SK-N-SH (cell line): ENCODE measurements around the gene DMD. TPM values are rescaled to one million over a fixed set of nuclear protein-coding genes. Genes with fewer than 3 reads are reported as not detected.

Experiments
- CTCF ChIA-PET: fragments of 300-600, 350-600 bp; formaldehyde crosslinking; extraction: SDS; loops from one replicate; lab custom pipeline; 2021; lab: Yijun Ruan, JAX
- POLR2A ChIA-PET: fragments of 350-600 bp; sonication (Branson Sonifier 250); formaldehyde crosslinking; extraction: SDS; loops from one replicate; lab custom pipeline; 2020; ENCODE audit warnings: antibody characterized with exemption, inconsistent platforms; lab: Yijun Ruan, JAX
- DNase-seq: peaks from one replicate; pipeline ENCODE4 v3.0.0; 2012
- H2AFZ ChIP-seq: fragments of 200-600 bp; sonication (generic); 2 replicates; pipeline ENCODE4 v1.8.1; 2016; ENCODE audit warnings: antibody characterized with exemption, mild to moderate bottlenecking, low read depth
- H3F3A ChIP-seq: fragments of 200-600 bp; sonication (generic); replicated peaks from 2 replicates; pipeline ENCODE3; 2016; ENCODE audit warnings: antibody characterized with exemption, mild to moderate bottlenecking; ENCODE audit not compliant: insufficient read depth
- H3K27ac ChIP-seq, 2 experiments: fragments of 200-500 bp in 1 of 2; fragments of 200-600 bp in 1 of 2; sonication (Bioruptor generic) in 1 of 2; sonication (generic), shearing (Covaris generic) in 1 of 2; 2 replicates each; pipeline versions ENCODE4 v1.5.1 to v1.6.1; 2014 to 2016; ENCODE audit warnings: low read depth in 2 of 2, inconsistent platforms in 1 of 2, low read length in 1 of 2, mild to moderate bottlenecking in 1 of 2, mixed read lengths in 1 of 2
- H3K27me3 ChIP-seq: fragments of 200-600 bp; sonication (generic), shearing (Covaris generic); 2 replicates; pipeline ENCODE4 v1.6.1; 2016; ENCODE audit warnings: mixed run types; ENCODE audit not compliant: insufficient read depth
- H3K36me3 ChIP-seq, 2 experiments: fragments of 200-500 bp in 1 of 2; fragments of 200-600 bp in 1 of 2; sonication (Bioruptor generic) in 1 of 2; sonication (generic) in 1 of 2; replicated peaks in 1 of 2; 2 replicates each; pipeline versions ENCODE3 to v1.5.1; 2014 to 2016; ENCODE audit warnings: low read length in 1 of 2, mild to moderate bottlenecking in 1 of 2; ENCODE audit not compliant: insufficient read depth in 2 of 2, control insufficient read depth in 1 of 2
- H3K4me1 ChIP-seq, 2 experiments: fragments of 200-500 bp in 1 of 2; fragments of 200-600 bp in 1 of 2; sonication (Bioruptor generic) in 1 of 2; sonication (generic), shearing (Covaris generic) in 1 of 2; 2 replicates each; pipeline versions ENCODE4 v1.5.1 to v1.6.1; 2014 to 2016; ENCODE audit warnings: low read depth in 1 of 2, low read length in 1 of 2, mixed run types in 1 of 2; ENCODE audit not compliant: insufficient read depth in 2 of 2, control insufficient read depth in 1 of 2
- H3K4me2 ChIP-seq: fragments of 200-600 bp; sonication (generic), shearing (Covaris generic); 2 replicates; pipeline ENCODE4 v1.6.1; 2017; ENCODE audit warnings: mixed run types
- H3K4me3 ChIP-seq, 2 experiments: fragments of 200-500 bp in 1 of 2; fragments of 200-600 bp in 1 of 2; sonication (Bioruptor generic) in 1 of 2; sonication (generic), shearing (Covaris generic) in 1 of 2; 2 replicates each; pipeline versions ENCODE4 v1.5.1 to v1.8.1; 2014 to 2016; ENCODE audit warnings: low read depth in 2 of 2, inconsistent platforms in 1 of 2, low read length in 1 of 2, mild to moderate bottlenecking in 1 of 2, mixed read lengths in 1 of 2, moderate library complexity in 1 of 2
- H3K79me2 ChIP-seq: fragments of 200-600 bp; sonication (generic); 2 replicates; pipeline ENCODE4 v1.8.1; 2017; ENCODE audit warnings: mild to moderate bottlenecking; ENCODE audit not compliant: insufficient read depth
- H3K9ac ChIP-seq: fragments of 200-600 bp; sonication (generic); 2 replicates; pipeline ENCODE4 v1.6.1; 2017; ENCODE audit warnings: mixed run types
- H3K9me2 ChIP-seq: fragments of 200-600 bp; sonication (generic); 2 replicates; pipeline ENCODE4 v1.6.1; 2017; ENCODE audit warnings: mixed run types
- H3K9me3 ChIP-seq: fragments of 200-600 bp; sonication (generic); 2 replicates; pipeline ENCODE4 v1.6.1; 2017; ENCODE audit warnings: mixed run types, mild to moderate bottlenecking, moderate library complexity
- H4K20me1 ChIP-seq: fragments of 200-600 bp; sonication (generic); 2 replicates; pipeline ENCODE4 v1.6.1; 2017; ENCODE audit warnings: mild to moderate bottlenecking, mixed run types; ENCODE audit not compliant: insufficient read depth
- CHD2 ChIP-seq: fragments of 150-350 bp; IDR thresholded peaks from 2 replicates; pipeline ENCODE4 v1.6.1; 2018; ENCODE audit warnings: low read length; ENCODE audit not compliant: partially characterized antibody
- CTCF ChIP-seq: fragments of 200-600 bp; sonication (generic); IDR thresholded peaks from 2 replicates; pipeline ENCODE4 v1.6.1; 2017; ENCODE audit warnings: antibody characterized with exemption, mild to moderate bottlenecking, moderate library complexity
- EP300 ChIP-seq, 2 experiments: IDR thresholded peaks; 2 replicates each; pipeline versions ENCODE4 v1.4.0 to v1.6.1; 2012; ENCODE audit warnings: borderline replicate concordance in 1 of 2, low read depth in 1 of 2, low read length in 1 of 2
- FOSL2 ChIP-seq: IDR thresholded peaks from 2 replicates; pipeline ENCODE4 v1.4.0; 2012; ENCODE audit warnings: low read depth, mild to moderate bottlenecking, moderate library complexity, borderline replicate concordance
- GATA2 ChIP-seq: sonication (generic); formaldehyde crosslinking; IDR thresholded peaks from 2 replicates; pipeline ENCODE4 v1.5.0; 2020; ENCODE audit warnings: mild to moderate bottlenecking, missing genetic modification reagents
- JUND ChIP-seq: IDR thresholded peaks from 2 replicates; pipeline ENCODE4 v1.4.0; 2012
- MAX ChIP-seq: IDR thresholded peaks from 2 replicates; pipeline ENCODE4 v1.4.0; 2012; ENCODE audit warnings: low read depth
- MEF2A ChIP-seq: IDR thresholded peaks from 2 replicates; pipeline ENCODE4 v1.4.0; 2012; ENCODE audit warnings: low read depth, borderline replicate concordance
- MXI1 ChIP-seq: IDR thresholded peaks from 2 replicates; pipeline ENCODE4 v1.6.1; 2012; ENCODE audit warnings: mild to moderate bottlenecking, low read depth, low read length, improper control_type of control experiment
- NFIC ChIP-seq: IDR thresholded peaks from 2 replicates; pipeline ENCODE4 v1.4.0; 2012; ENCODE audit warnings: borderline replicate concordance
- POLR2AphosphoS5 ChIP-seq: IDR thresholded peaks from 2 replicates; pipeline ENCODE4 v1.6.1; 2012; ENCODE audit warnings: low read depth, low read length
- RFX5 ChIP-seq: IDR thresholded peaks from 2 replicates; pipeline ENCODE4 v1.6.1; 2012; ENCODE audit warnings: mild to moderate bottlenecking, improper control_type of control experiment, low read length
- TAF1 ChIP-seq: IDR thresholded peaks from 2 replicates; pipeline ENCODE4 v1.6.1; 2012; ENCODE audit warnings: low read depth, mild to moderate bottlenecking, low read length, moderate library complexity, borderline replicate concordance
- YY1 ChIP-seq: IDR thresholded peaks from 2 replicates; pipeline ENCODE4 v1.4.0; 2012; ENCODE audit warnings: low read depth, mild to moderate bottlenecking
- WGBS: methylation state at CpG from one replicate; pipeline ENCODE4 v1.1.6; 2017; ENCODE audit warnings: low lambda C conversion rate; 5-methylcytosine and 5-hydroxymethylcytosine counted together
- polyA plus RNA-seq, 3 experiments: library from polyadenylated mRNA; depleted of rRNA; stranded (reverse); fragments of >200 nt; gene quantifications; 2 replicates each; pipeline ENCODE4 v1.2.3, GENCODE V29; 2012

DMD gene
- polyA plus RNA-seq, 1 of the 3 experiments (the other 2 are of a cell fraction): 3.9 TPM

GRCh38 chrX:31711166-31711565 lies 1500.2 kb downstream of the DMD start:
- Histone ChIP-seq H3K9me3 (no peaks in the 10 kb centered on the region), H3F3A (no peaks in the 10 kb centered on the region), H3K27ac (no peak overlapping the region), H3K79me2 (no peaks in the 10 kb centered on the region), H3K9ac (no peak overlapping the region)
- POLR2A ChIA-PET: no interaction called here
- TF ChIP-seq EP300 (IDR thresholded peaks at IDR 0.05; ENCODE audit: borderline replicate concordance in 1 of 2, low read depth in 1 of 2, low read length in 1 of 2) (no peak), MXI1 (no peak), CHD2 (no peak), FOSL2 (no peak), POLR2AphosphoS5 (no peak), RFX5 (no peak), MEF2A (no peak), NFIC (no peak), YY1 (no peak), MAX (no peak), CTCF (no peak)
- TF ChIP-seq, all 33 proteins: peak for 0
- Histone ChIP-seq H3K4me3 (no peak overlapping the region), H3K9me2 (no peaks in the 10 kb centered on the region), H2AFZ (no peak overlapping the region), H3K4me1 (no peaks in the 10 kb centered on the region), H3K4me2 (no peak overlapping the region), H3K27me3 (no peaks in the 10 kb centered on the region), H3K36me3 (no peaks in the 10 kb centered on the region), H4K20me1 (no peaks in the 10 kb centered on the region)
- 19% methylated on average over 2 of the region's 2 CpGs for WGBS
- CTCF ChIA-PET: no interaction called here
- no peak for DNase-seq

GRCh38 chrX:31708116-31708515 lies 1503.2 kb downstream of the DMD start:
- TF ChIP-seq JUND: no peak
- no peak for TF ChIP-seq CTCF
- TF ChIP-seq GATA2 (CRISPR knock-in tag): no peak
- TF ChIP-seq TAF1: no peak
- no peaks in the 10 kb centered on the region for H3K9me2 ChIP-seq
- CTCF ChIA-PET: no interaction called here
- POLR2A ChIA-PET: no interaction called here
- H4K20me1 ChIP-seq: no peaks in the 10 kb centered on the region
- no peak overlapping the region for H3K9ac ChIP-seq
- H3K27ac ChIP-seq: no peak overlapping the region
- no peaks in the 10 kb centered on the region for H3K4me1 ChIP-seq
- no peak overlapping the region for H3K4me3 ChIP-seq
- H3K79me2 ChIP-seq: no peaks in the 10 kb centered on the region
- no peak overlapping the region for H3K4me2 ChIP-seq
- H3K9me3 ChIP-seq: no peaks in the 10 kb centered on the region
- no peaks in the 10 kb centered on the region for H3F3A ChIP-seq
- H3K27me3 ChIP-seq: no peaks in the 10 kb centered on the region
- no peaks in the 10 kb centered on the region for H3K36me3 ChIP-seq
- H2AFZ ChIP-seq: no peak overlapping the region
- DNase-seq: no peak
- WGBS: 19% methylated on average over 2 of the region's 2 CpGs
